HepG2 (cell line): ENCODE measurements around the gene MAPK6. TPM values are rescaled to one million over a fixed set of nuclear protein-coding genes. Genes with fewer than 3 reads are reported as not detected.
A peak's percentile ranks its signal among the peaks of the same experiment; 100 is the strongest.

Source experiments
- ARHGAP35 ChIP-seq: sonication (generic); formaldehyde crosslinking; IDR thresholded peaks from 2 replicates; pipeline ENCODE4 v1.9.0; 2022; ENCODE audit warnings: mild to moderate bottlenecking, inconsistent platforms, moderate library complexity, missing genetic modification reagents, borderline replicate concordance
- GZF1 ChIP-seq: sonication (generic); formaldehyde crosslinking; IDR thresholded peaks from 2 replicates; pipeline ENCODE4 v1.5.1; 2020; ENCODE audit warnings: mild to moderate bottlenecking, missing genetic modification reagents
- HOXA9 ChIP-seq: sonication (generic); formaldehyde crosslinking; IDR thresholded peaks from 2 replicates; pipeline ENCODE4 v1.8.1; 2022; ENCODE audit warnings: missing genetic modification reagents, mild to moderate bottlenecking, moderate library complexity, borderline replicate concordance
- KDM2A ChIP-seq: sonication (generic); formaldehyde crosslinking; IDR thresholded peaks from 2 replicates; pipeline ENCODE4 v1.4.0; 2020; ENCODE audit warnings: low read depth, missing genetic modification reagents, borderline replicate concordance
- MBNL3 ChIP-seq: fragments of 250-450 bp; sonication (Bioruptor Pico); conservative IDR thresholded peaks from 2 replicates; pipeline ENCODE4 v1.8.0; 2022; ENCODE audit warnings: mild to moderate bottlenecking, inconsistent platforms
- MEIS1 ChIP-seq: sonication (generic); formaldehyde crosslinking; IDR thresholded peaks from 2 replicates; pipeline ENCODE4 v1.9.0; 2021; ENCODE audit warnings: mild to moderate bottlenecking, missing genetic modification reagents, moderate library complexity, borderline replicate concordance
- NCOR1 ChIP-seq: fragments of 200-600 bp; sonication (generic); IDR thresholded peaks from 2 replicates; pipeline ENCODE4 v1.7.0; 2017; ENCODE audit warnings: antibody characterized with exemption, low read length, borderline replicate concordance
- PHF8 ChIP-seq: sonication (generic); formaldehyde crosslinking; IDR thresholded peaks from 2 replicates; pipeline ENCODE4 v1.5.0; 2020; ENCODE audit warnings: missing genetic modification reagents
- RNF2 ChIP-seq: fragments of 450-650 bp; conservative IDR thresholded peaks from 2 replicates; pipeline ENCODE4 v1.6.1; 2016; ENCODE audit warnings: low read depth
- SNAPC5 ChIP-seq: sonication (generic); formaldehyde crosslinking; IDR thresholded peaks from 2 replicates; pipeline ENCODE4 v1.8.1; 2023; ENCODE audit warnings: mild to moderate bottlenecking, missing genetic modification reagents, borderline replicate concordance
- SP5 ChIP-seq: IDR thresholded peaks from 2 replicates; pipeline ENCODE4 v1.6.1; 2016; ENCODE audit warnings: low read depth, borderline replicate concordance
- THAP9 ChIP-seq: sonication (generic); formaldehyde crosslinking; IDR thresholded peaks from 2 replicates; pipeline ENCODE4; 2020; ENCODE audit warnings: missing genetic modification reagents, mild to moderate bottlenecking, borderline replicate concordance
- TP53 ChIP-seq: sonication (generic); formaldehyde crosslinking; conservative IDR thresholded peaks from 2 replicates; pipeline ENCODE4 v1.4.0; 2020; ENCODE audit warnings: missing genetic modification reagents
- ZNF256 ChIP-seq: sonication (generic); formaldehyde crosslinking; conservative IDR thresholded peaks from 2 replicates; pipeline ENCODE4 v1.4.0; 2020; ENCODE audit warnings: missing genetic modification reagents
- ZNF335 ChIP-seq: sonication (generic); formaldehyde crosslinking; IDR thresholded peaks from 2 replicates; pipeline ENCODE4 v1.4.0; 2020; ENCODE audit warnings: missing genetic modification reagents
- ZNF562 ChIP-seq: sonication (generic); formaldehyde crosslinking; IDR thresholded peaks from 2 replicates; pipeline ENCODE4 v1.8.0; 2022; ENCODE audit warnings: missing genetic modification reagents, borderline replicate concordance
- ZNF878 ChIP-seq: sonication (generic); formaldehyde crosslinking; IDR thresholded peaks from 2 replicates; pipeline ENCODE4 v1.8.1; 2023; ENCODE audit warnings: mild to moderate bottlenecking, missing genetic modification reagents, moderate library complexity
- polyA plus RNA-seq, 8 experiments: library from polyadenylated mRNA; depleted of rRNA in 3 of 8; stranded (reverse) in 7 of 8; unstranded in 1 of 8; fragments of >200 nt; fragmentation: Illumina TruSeq in 4 of 8; extraction: Trizol in 4 of 8; gene quantifications; 2 replicates each; pipeline versions ENCODE4 v1.2.1 to v1.2.3, GENCODE V29; 2011 to 2016; ENCODE audit warnings: low read depth in 4 of 8, missing spikeins in 1 of 8, mixed read lengths in 1 of 8; ENCODE audit not compliant: insufficient read depth in 1 of 8
- total RNA-seq, 5 experiments: library from RNA; depleted of rRNA; stranded (reverse); fragments of >200 nt; fragmentation: Illumina TruSeq; extraction: Trizol; gene quantifications; 2 replicates each; pipeline ENCODE4 v1.2.3, GENCODE V29; 2016; ENCODE audit warnings: low read depth in 1 of 5
- TF ChIP-seq, protein P1 (sequence below): sonication (generic); formaldehyde crosslinking; IDR thresholded peaks from 2 replicates; pipeline ENCODE4 v1.4.0; 2020; ENCODE audit warnings: missing genetic modification reagents
- TF ChIP-seq, protein P2 (sequence below): fragments of 450-650 bp; IDR thresholded peaks from 2 replicates; pipeline ENCODE4 v1.6.1; 2017

The MAPK6 gene
- total and polyA plus RNA-seq, 2 of the 13 experiments (the other 11 are each of a cell fraction or from before 2014, with no cell fraction given): 89.5 to 99.7 TPM

DNA sequence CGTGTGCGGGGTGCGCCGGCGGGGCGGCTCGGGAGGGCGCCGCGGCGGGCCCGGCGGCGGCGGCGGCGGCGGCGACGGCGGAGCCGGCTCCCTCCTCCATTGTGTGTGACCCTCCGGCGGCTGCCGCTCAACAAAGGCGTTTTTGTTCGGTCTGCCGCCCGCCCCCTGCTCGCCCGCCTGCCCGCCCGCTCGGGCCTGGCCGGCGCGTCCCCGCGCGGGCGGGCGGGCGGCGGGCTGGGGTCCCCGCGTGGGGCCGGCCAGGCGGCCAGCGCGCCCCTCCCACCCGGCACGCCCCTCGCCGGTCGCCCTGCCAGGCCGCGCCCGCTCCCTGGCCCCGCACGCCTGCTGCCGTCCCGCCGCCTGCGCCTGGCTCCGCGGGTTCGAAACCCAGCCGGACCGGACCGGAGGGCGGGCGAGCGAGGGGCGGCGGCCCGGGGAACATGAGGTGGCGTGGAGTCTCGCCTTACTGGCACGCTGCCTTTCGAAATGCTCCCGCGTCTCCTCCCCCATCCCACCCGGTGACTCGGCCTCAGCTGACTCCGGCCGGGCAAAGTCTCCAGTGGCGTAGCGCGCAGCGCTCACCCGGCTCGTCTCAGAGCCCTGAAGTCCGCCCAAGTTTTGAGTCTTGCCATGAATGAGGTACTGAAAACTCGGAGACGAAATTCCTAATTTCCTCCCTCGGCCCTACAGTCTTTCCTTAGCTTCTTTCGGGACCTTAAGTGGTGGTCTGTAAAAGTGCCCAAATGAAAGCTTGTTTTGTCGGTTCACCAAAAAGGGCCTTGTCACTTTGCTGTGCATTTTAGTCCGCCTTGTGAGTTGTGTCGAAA lies 588 bp downstream of the MAPK6 start (continued):
- TF ChIP-seq, protein P1, sequence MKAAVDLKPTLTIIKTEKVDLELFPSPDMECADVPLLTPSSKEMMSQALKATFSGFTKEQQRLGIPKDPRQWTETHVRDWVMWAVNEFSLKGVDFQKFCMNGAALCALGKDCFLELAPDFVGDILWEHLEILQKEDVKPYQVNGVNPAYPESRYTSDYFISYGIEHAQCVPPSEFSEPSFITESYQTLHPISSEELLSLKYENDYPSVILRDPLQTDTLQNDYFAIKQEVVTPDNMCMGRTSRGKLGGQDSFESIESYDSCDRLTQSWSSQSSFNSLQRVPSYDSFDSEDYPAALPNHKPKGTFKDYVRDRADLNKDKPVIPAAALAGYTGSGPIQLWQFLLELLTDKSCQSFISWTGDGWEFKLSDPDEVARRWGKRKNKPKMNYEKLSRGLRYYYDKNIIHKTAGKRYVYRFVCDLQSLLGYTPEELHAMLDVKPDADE (CRISPR knock-in tag): peak; percentile 85; the same call in 1 of the 2 replicates
- TF ChIP-seq ZNF335 (CRISPR knock-in tag): no peak
- TF ChIP-seq NCOR1: peak; percentile 46; the same call in 1 of the 2 replicates
- TF ChIP-seq PHF8 (CRISPR knock-in tag): peak; percentile 66; the same call in 1 of the 2 replicates
- no peak for TF ChIP-seq ARHGAP35 (CRISPR knock-in tag)
- TF ChIP-seq MBNL3 (CRISPR knock-in tag): no peak
- no peak for TF ChIP-seq ZNF562 (CRISPR knock-in tag)
- TF ChIP-seq KDM2A (CRISPR knock-in tag): peak; percentile 59; the same call in 1 of the 2 replicates
- no peak for TF ChIP-seq RNF2
- no peak for TF ChIP-seq THAP9 (CRISPR knock-in tag)
- TF ChIP-seq, protein P2, sequence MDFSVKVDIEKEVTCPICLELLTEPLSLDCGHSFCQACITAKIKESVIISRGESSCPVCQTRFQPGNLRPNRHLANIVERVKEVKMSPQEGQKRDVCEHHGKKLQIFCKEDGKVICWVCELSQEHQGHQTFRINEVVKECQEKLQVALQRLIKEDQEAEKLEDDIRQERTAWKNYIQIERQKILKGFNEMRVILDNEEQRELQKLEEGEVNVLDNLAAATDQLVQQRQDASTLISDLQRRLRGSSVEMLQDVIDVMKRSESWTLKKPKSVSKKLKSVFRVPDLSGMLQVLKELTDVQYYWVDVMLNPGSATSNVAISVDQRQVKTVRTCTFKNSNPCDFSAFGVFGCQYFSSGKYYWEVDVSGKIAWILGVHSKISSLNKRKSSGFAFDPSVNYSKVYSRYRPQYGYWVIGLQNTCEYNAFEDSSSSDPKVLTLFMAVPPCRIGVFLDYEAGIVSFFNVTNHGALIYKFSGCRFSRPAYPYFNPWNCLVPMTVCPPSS: no peak
- no peak for TF ChIP-seq TP53 (CRISPR knock-in tag)
- TF ChIP-seq SP5 (CRISPR knock-in tag): no peak
- no peak for TF ChIP-seq ZNF256 (CRISPR knock-in tag)
- TF ChIP-seq GZF1 (CRISPR knock-in tag): peak; percentile 38; the same call in 1 of the 2 replicates
- TF ChIP-seq ZNF878 (CRISPR knock-in tag): peak; percentile 47; the same call in 1 of the 2 replicates
- TF ChIP-seq HOXA9 (CRISPR knock-in tag): no peak
- no peak; the same call in 1 of the 2 replicates for TF ChIP-seq MEIS1
- peak; percentile 38; the same call in 1 of the 2 replicates for TF ChIP-seq SNAPC5 (CRISPR knock-in tag)
